GM12892 (cell line): ENCODE data around the gene RASGEF1C.

Experiments
- DNase-seq: peaks from one replicate; pipeline ENCODE4 v3.0.0; 2011; ENCODE audit not compliant: insufficient read length
- FAIRE-seq: peaks from 2 replicates; lab custom pipeline; 2011; peaks lifted over from hg19 to GRCh38; lab: Jason Lieb, UNC
- POLR2A ChIP-seq: IDR thresholded peaks from 2 replicates; pipeline ENCODE4 v1.6.1; 2011; ENCODE audit warnings: low read depth, low read length, control low read depth
- POLR2AphosphoS5 ChIP-seq: IDR thresholded peaks from 2 replicates; pipeline ENCODE4 v1.6.1; 2011; ENCODE audit warnings: low read depth, low read length, control low read depth
- TAF1 ChIP-seq: IDR thresholded peaks from 2 replicates; pipeline ENCODE4 v1.6.1; 2011; ENCODE audit warnings: low read depth, mild to moderate bottlenecking, control low read depth, low read length, borderline replicate concordance

RASGEF1C gene

DNA sequence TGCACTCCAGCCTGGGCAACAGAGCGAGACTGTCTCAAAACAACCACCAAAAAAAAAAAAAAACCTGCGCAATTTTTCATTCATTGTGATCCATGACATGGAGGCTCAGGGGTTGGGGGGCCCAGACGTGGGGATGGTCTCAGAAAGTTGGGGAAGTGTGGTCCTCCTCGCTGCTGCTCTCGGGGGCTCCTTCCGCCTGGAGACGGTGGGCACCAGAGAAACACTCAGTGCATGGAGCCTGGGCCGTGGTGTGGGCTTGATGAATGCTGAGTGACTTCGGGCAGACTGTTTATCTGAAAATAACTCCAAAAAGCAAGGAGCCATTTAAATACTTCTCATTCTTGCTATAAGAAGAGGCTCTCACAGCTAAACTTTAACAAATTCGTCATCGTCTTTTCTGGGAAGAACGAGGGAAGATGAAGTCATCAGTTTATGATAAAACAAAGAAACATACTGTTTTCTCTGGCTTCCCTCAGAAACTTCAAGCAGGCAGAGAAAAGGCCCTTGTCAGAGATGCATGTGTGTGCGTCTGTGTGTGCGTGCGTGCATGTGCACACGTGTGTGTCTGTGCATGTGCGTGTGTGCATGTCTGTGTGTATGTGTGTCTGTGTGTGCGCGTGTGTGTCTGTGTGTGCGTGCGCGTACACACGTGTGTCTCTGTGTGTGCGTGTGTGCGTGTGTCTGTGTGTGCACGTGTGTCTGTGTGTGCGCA is 35.0 kb downstream of the RASGEF1C start:
- FAIRE-seq (no peak), DNase-seq (no peak)
- no peak for TF ChIP-seq POLR2A
- no peak for TF ChIP-seq POLR2AphosphoS5
- TF ChIP-seq TAF1 = no peak

DNA sequence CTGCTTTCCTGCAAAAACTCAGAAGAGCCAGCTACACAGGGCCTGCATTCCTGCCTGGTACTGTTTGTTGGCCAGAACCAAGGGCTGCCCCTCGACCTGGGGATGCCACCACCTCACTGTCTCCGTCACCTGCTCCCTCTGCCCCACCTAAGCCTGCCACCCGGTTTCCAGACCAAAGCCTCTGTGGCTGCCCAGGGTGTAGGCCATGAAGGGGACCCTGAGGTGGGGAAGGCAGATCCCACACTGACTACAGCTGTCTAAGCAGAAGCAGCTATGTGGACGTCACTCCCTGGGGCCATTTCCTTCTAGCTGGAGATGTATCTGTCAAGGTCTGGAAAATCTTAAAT is 35.8 kb downstream of the RASGEF1C start:
- no peak for DNase-seq
- TF ChIP-seq POLR2A (no peak), POLR2AphosphoS5 (no peak), TAF1 (no peak)
- no peak for FAIRE-seq

DNA sequence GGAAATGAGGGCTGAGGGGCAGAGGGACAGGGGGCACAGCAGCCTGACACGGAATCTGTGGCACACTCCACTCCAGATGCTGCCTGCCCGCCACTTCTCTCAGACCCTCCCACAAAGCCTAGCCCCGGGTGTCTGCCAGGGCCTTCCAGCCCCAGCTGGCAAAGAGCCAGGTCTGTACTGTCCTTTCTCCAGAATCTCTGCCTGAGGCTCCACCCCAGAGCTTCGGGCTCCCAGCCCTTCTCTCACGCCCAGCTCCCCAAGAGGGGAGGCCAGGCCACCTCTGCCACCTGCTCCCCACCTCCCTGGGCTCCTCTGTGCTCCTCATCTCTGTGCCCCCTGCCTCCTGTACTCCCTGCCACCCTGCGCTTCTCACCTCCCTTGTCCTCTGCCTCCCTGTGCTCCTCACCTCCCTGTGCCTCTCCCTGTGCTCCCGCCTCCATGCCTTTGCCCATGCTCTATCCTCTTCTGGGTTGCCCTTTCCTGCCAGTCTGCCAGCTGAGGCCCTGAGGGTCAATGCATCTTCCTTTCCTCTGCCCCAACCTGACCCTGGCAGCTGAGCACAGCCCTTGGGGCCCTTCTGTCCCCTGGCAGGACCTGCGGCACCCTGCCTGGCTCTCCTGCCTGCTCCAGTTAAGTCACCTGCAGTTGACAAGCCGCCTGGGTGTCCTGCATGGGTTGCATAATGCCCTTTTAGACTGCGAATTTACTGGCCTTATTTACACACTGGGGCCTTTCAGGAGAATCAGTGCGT is 36.4 kb downstream of the RASGEF1C start:
- DNase-seq = no peak
- no peak for FAIRE-seq

DNA sequence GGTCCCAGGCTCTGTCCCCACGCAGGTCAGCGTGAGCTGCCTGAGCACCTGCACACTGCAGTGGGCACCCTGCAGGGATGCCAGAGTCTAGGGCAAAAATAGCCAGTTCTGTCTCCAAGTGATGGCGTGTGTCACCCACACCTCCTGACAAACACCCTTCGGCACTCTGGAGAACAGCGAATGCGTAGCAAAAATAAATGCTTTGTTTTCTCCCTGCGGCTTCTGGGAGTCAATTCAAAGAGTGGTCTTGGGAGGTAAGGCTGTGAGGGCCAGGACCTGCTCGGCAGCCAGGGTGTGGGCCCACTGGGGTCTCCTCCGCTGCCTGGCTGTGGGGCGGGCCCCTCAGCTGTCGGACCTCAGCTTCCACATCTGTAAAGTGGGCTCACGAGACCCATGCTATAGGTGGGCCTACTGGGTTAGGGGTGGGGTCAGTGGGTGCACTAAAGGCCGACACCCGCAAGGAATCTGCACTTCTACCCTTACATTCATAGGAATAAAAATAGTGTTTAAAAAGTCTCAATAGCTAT is 37.4 kb downstream of the RASGEF1C start:
- no peak for TF ChIP-seq POLR2A
- TF ChIP-seq POLR2AphosphoS5 = no peak
- TF ChIP-seq TAF1 = no peak
- DNase-seq (no peak), FAIRE-seq (no peak)

More for the DNA sequence above, 36.4 kb downstream of the RASGEF1C start:
- TF ChIP-seq TAF1 = no peak
- no peak for TF ChIP-seq POLR2AphosphoS5
- TF ChIP-seq POLR2A = no peak

DNA sequence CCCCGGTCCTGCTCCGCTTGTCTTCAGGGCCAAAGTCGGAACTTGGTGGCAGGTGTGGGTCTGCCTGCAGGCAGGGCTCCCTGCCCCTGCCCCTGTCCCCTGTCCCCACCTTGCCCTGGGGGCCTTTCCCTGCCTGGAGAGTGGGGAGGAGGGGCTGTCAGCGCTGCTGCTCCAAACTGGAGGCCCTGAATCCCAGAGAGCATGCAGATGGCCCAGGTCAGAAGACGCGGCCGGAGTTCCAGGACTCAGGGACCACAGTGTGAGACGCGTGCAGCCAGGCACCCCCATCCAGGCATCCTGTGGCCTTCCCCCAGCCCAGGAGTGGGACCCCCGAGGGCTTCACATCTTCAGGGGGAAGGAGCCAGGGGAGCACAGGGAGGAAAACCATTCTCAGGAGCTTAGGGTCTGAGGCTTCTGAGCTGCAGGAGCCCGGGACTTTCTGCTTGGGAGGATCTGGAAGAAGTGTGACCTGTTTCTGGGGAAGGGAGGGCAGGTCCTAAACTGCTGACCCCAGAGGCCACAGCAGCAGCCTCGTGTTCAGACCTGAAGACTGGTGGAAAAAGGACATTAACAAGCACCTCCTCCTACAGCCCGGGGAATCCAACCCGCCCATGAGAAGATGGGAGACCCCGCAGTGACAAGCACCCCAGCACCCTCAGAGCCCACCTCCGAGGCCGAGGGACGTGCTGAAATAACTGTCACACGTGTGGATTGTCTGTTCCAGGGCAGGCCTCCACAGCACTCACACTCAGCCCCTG is 38.0 kb downstream of the RASGEF1C start:
- DNase-seq = no peak
- TF ChIP-seq TAF1 (no peak), POLR2AphosphoS5 (no peak), POLR2A (no peak)
- FAIRE-seq = no peak

DNA sequence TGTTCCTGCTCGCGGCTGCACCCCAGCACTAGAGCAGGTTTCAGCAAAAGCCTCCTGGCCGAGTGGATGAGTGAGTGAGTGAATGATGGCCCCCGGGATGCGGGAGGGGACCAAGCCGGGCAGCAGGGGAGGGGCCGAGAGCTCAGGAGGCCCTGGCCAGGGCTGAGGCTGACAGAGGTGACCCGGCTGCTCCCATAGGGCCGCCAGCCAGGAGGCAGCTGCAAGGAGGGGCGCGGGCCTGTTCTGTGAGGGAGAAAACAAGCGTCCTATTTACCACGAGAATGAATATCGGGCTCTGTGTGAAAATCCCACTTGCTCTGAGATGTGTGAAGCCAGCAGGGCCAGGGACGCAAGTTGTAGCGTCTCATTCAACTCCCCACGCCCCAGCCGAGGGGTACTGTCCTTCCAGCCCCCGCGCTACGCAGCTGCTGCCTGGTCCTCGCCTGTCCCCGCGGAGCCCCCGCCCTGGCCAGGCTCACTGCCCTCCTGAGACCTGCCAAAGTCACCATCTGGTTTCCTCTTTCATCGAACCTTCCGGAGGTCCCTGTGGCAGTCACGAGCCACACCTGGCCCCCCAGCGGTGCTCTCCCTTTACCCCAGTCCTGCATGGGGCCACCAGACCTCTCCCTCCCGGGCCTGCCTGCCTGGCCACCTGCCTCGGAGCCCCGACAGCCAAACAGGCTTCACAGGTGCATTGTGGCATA is 38.8 kb downstream of the RASGEF1C start:
- DNase-seq (no peak), FAIRE-seq (no peak)
- TF ChIP-seq TAF1 = no peak
- TF ChIP-seq POLR2A = no peak
- TF ChIP-seq POLR2AphosphoS5 = no peak

DNA sequence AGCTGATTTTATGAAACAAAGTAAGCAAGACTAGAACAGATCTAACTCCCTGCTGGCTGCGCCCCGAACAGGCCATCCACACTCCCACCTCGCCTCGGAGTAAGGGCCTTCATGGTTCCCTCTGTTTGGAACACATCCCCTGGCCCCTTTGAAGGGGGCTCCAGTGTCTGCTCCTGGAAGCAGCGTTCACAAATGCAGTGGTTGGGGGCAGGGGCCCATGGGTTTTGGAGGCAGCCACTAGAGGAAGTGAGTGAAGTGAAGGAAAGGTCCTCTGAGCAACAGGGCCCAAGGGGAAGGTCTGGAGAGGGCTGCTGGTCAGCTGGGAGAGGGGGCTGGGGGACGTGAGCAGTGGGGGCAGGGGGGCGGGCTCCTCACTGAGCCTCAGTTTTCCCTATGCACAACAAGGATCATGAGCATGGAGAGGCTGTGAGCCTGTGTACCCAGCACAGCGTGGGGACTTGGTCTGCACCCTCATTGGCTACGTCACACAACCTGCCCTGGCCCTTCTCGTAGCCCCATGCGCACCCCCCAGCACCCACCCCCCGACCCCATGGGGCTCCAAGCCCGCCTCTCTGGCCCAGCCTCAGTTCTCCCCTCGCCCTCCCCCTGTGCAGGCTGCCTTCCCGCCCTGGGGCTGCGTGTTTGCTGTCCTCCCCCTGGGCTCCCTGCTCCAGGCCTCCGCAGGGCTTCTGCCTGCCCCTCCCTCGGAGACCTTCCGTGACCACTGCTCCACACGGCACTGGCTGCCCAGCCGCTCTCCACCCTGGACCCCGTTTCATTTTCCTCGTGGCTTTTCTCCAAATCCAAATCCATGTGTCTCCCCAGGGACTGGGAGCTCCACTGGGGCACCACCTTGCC is 39.5 kb downstream of the RASGEF1C start:
- TF ChIP-seq POLR2AphosphoS5 (no peak), TAF1 (no peak), POLR2A (no peak)
- FAIRE-seq (no peak), DNase-seq (no peak)

DNA sequence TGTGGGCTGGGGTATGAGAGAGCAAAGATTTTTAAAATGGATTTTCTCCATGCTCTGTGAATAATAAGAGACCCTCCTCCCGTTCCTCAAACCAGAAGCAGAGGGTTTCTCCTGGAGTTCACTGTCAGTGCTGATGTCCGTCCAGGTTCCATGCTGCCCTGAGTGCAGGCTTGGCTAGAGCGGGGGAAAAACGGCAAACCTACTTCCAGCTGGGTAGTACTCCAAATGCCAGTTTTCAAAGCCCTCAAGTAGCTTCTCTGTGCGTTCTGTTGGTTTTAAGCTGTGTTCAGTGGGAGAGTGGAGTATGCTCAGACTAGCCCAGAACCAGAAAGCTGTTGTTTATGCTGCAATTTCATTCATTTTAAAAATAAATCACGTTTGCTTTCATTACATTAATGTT is 40.3 kb downstream of the RASGEF1C start:
- no peak for TF ChIP-seq POLR2AphosphoS5
- DNase-seq (no peak), FAIRE-seq (no peak)

DNA sequence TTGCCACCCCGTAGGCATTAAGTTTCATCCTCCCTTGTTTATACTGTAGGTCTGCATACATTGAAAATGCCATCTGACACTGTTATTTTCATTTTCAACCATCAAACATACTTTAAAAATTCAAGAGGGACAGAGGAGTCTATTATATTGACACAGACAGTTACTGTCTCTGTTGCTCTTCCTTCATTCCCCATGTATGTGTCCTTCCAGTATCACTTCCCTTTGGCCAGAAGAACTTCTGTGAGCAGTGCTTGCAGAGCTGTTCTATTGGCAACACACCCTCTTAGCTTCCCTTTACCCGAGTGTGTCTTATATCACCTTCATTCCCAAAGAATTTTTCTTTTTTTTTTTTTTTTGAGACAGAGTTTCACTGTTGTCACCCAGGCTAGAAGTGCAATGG is 42.8 kb downstream of the RASGEF1C start:
- TF ChIP-seq TAF1 (no peak), POLR2A (no peak), POLR2AphosphoS5 (no peak)
- FAIRE-seq = no peak
- DNase-seq = no peak

DNA sequence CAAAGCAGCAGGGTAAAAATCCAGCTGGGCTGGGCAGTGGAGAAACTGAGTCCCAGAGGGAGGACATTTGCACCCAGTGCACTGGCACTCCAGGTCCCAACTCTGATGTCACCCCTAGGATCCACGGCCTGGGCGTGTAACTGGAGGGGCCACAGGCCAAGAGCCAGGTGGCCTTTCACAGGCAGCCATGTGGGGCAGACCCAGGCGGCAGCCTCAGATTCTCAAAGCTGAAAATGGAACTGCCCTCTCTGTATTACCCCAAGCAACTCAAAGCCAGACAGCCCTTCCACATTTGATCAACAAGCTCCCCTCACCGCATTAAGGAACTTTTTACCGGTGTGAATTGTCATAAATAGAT is 46.7 kb downstream of the RASGEF1C start:
- FAIRE-seq (no peak), DNase-seq (no peak)
- no peak for TF ChIP-seq TAF1
- TF ChIP-seq POLR2AphosphoS5 = no peak
- no peak for TF ChIP-seq POLR2A
